Activated B cell treated with CpG ODN at 0.5 μM for 24 hours (primary cell): ENCODE measurements around the gene ZCWPW2. TPM values are rescaled to one million over a fixed set of nuclear protein-coding genes. Genes with fewer than 3 reads are reported as not detected.

Experiments used
- ATAC-seq: fragments of 200-7000 bp; cut with Tn5 transposase; one replicate; pipeline ENCODE4 v1.10.0; 2021; ENCODE audit warnings: low read depth, mild to moderate bottlenecking, moderate library complexity
- CTCF ChIA-PET: fragments of 350-600 bp; sonication (Branson Sonifier 250); formaldehyde crosslinking; loops from one replicate; lab custom pipeline; 2021; ENCODE audit warnings: antibody characterized with exemption; lab: Charles Lee
- POLR2A ChIA-PET: fragments of 350-600 bp; sonication (Branson Sonifier 250); formaldehyde crosslinking; loops from one replicate; lab custom pipeline; 2021; ENCODE audit warnings: antibody characterized with exemption; lab: Charles Lee
- DNase-seq: peaks from one replicate; pipeline ENCODE4 v3.0.0; 2022
- H3K27ac Mint-ChIP-seq: one replicate; pipeline ENCODE4 v1.8.0; 2020; ENCODE audit warnings: mixed read lengths
- H3K27me3 Mint-ChIP-seq: one replicate; pipeline ENCODE4 v1.8.0; 2021; ENCODE audit warnings: mixed read lengths
- H3K36me3 Mint-ChIP-seq: one replicate; pipeline ENCODE4 v1.8.0; 2021; ENCODE audit warnings: low read depth, mixed read lengths
- H3K4me1 Mint-ChIP-seq: one replicate; pipeline ENCODE4 v1.8.0; 2021; ENCODE audit warnings: mixed read lengths
- H3K4me3 Mint-ChIP-seq: one replicate; pipeline ENCODE4 v1.8.0; 2020; ENCODE audit warnings: mild to moderate bottlenecking, mixed read lengths
- H3K9me3 Mint-ChIP-seq: one replicate; pipeline ENCODE4 v1.8.0; 2020; ENCODE audit warnings: mixed read lengths
- CTCF ChIP-seq: fragments of 200-600 bp; IDR thresholded peaks from one replicate; pipeline ENCODE4 v1.8.0; 2022; ENCODE audit warnings: antibody characterized with exemption, mild to moderate bottlenecking
- intact Hi-C: fragments of 100-400 bp; cut with micrococcal nuclease; formaldehyde crosslinking; loops from one replicate; pipeline ENCODE4 v1.15.1; 2024
- total RNA-seq: library from RNA; stranded (reverse); gene quantifications from 2 replicates; pipeline ENCODE4 v1.2.3, GENCODE V29; 2022

Gene ZCWPW2
- total RNA-seq, 1 donor from 2014 or later, result not detected

GRCh38 chr3:28349469-28350000 is 1.0 kb downstream of the ZCWPW2 start:
- no peak for ATAC-seq
- no peaks in the 10 kb centered on the region for H3K27me3 Mint-ChIP-seq
- H3K4me3 Mint-ChIP-seq, result peak overlapping the region; percentile 97
- TF ChIP-seq CTCF, result no peak
- H3K9me3 Mint-ChIP-seq, result peaks cover 8% of the 10 kb centered on the region
- peak overlapping the region; percentile 97 for H3K27ac Mint-ChIP-seq
- intact Hi-C loops, result loop anchor here (1.0 to 5.0 kb wide), 3 partner anchors 637 to 981 kb away; partner anchors contain the start of gene NEK10
- ChIA-PET POLR2A (interaction anchor here (0.7 to 1.7 kb wide), 6 partner anchors 12 to 980 kb away, joined by 3 to 6 read pairs (median 4); partner anchors contain the start of genes CMC1 and SLC4A7), CTCF (interaction anchor here (1.0 kb wide), 1 partner anchor 638 kb away, joined by 5 read pairs; no protein-coding TSS in a partner anchor)
- no peak for DNase-seq
- H3K36me3 Mint-ChIP-seq, result peaks cover 37% of the 10 kb centered on the region
- H3K4me1 Mint-ChIP-seq, result peaks cover 43% of the 10 kb centered on the region

- Mint-ChIP-seq H3K4me3 (no peak overlapping the region), H3K27ac (no peak overlapping the region), H3K27me3 (peaks cover 14% of the 10 kb centered on the region), H3K9me3 (peaks cover 7% of the 10 kb centered on the region), H3K36me3 (no peaks in the 10 kb centered on the region), H3K4me1 (no peaks in the 10 kb centered on the region)
- ATAC-seq (no peak), DNase-seq (no peak)
- no peak for TF ChIP-seq CTCF
- POLR2A ChIA-PET, result no interaction called here
- CTCF ChIA-PET, result no interaction called here
- intact Hi-C loops, result no loop called here
Observed at GRCh38 chr3:28376424-28376823, 27.9 kb downstream of the ZCWPW2 start.

GRCh38 chr3:28386049-28386448 is 37.5 kb downstream of the ZCWPW2 start:
- no peak for TF ChIP-seq CTCF
- Mint-ChIP-seq H3K27ac (no peak overlapping the region), H3K4me3 (no peak overlapping the region), H3K4me1 (no peaks in the 10 kb centered on the region), H3K27me3 (peaks cover 2% of the 10 kb centered on the region), H3K9me3 (no peaks in the 10 kb centered on the region), H3K36me3 (no peaks in the 10 kb centered on the region)
- ATAC-seq (no peak), DNase-seq (no peak)
- POLR2A ChIA-PET, result no interaction called here
- intact Hi-C loops, result no loop called here
- CTCF ChIA-PET, result no interaction called here

- CTCF ChIA-PET, result no interaction called here
- Mint-ChIP-seq H3K27ac (no peak overlapping the region), H3K4me3 (no peak overlapping the region), H3K4me1 (no peaks in the 10 kb centered on the region), H3K9me3 (peaks cover 18% of the 10 kb centered on the region), H3K36me3 (no peaks in the 10 kb centered on the region), H3K27me3 (no peaks in the 10 kb centered on the region)
- ATAC-seq, result no peak
- TF ChIP-seq CTCF, result no peak
- no peak for DNase-seq
- POLR2A ChIA-PET, result no interaction called here
- intact Hi-C loops, result no loop called here
Observed at GRCh38 chr3:28388978-28389377, 40.5 kb downstream of the ZCWPW2 start.

- Mint-ChIP-seq H3K27me3 (no peaks in the 10 kb centered on the region), H3K9me3 (peaks cover 42% of the 10 kb centered on the region), H3K27ac (no peak overlapping the region), H3K4me3 (no peak overlapping the region), H3K36me3 (no peaks in the 10 kb centered on the region), H3K4me1 (no peaks in the 10 kb centered on the region)
- intact Hi-C loops, result no loop called here
- ATAC-seq (no peak), DNase-seq (no peak)
- CTCF ChIA-PET, result no interaction called here
- POLR2A ChIA-PET, result no interaction called here
- TF ChIP-seq CTCF, result no peak
Observed at GRCh38 chr3:28399206-28399605, 50.7 kb downstream of the ZCWPW2 start.
